GM23338 (cell line): ENCODE measurements around the gene COL6A1. TPM values are rescaled to one million over a fixed set of nuclear protein-coding genes. Genes with fewer than 3 reads are reported as not detected.

Experiments
- ATAC-seq: fragments of 200-7000 bp; cut with Tn5 transposase; 3 replicates; pipeline ENCODE4 v1.9.1; 2020
- DNase-seq: peaks from one replicate; pipeline ENCODE4 v3.0.0-alpha.2; 2015; ENCODE audit warnings: low spot score
- H2AFZ ChIP-seq: fragments of 200-600 bp; sonication (generic); 2 replicates; pipeline ENCODE4 v1.8.0; 2016; ENCODE audit warnings: antibody characterized with exemption, mild to moderate bottlenecking, moderate library complexity
- H3F3A ChIP-seq: fragments of 200-600 bp; sonication (generic); replicated peaks from 2 replicates; pipeline ENCODE4 v1.8.0; 2017; ENCODE audit warnings: antibody characterized with exemption, mixed run types, low read depth
- H3K27ac ChIP-seq: fragments of 200-600 bp; sonication (generic); 2 replicates; pipeline ENCODE4 v1.6.1; 2016; ENCODE audit warnings: low read depth
- H3K27me3 ChIP-seq: fragments of 200-600 bp; sonication (generic); 2 replicates; pipeline ENCODE4 v1.8.0; 2016; ENCODE audit warnings: mild to moderate bottlenecking, mixed run types, moderate library complexity; ENCODE audit not compliant: insufficient read depth
- H3K36me3 ChIP-seq: fragments of 200-600 bp; sonication (generic); 2 replicates; pipeline ENCODE4 v1.8.0; 2016; ENCODE audit warnings: mild to moderate bottlenecking; ENCODE audit not compliant: insufficient read depth
- H3K4me1 ChIP-seq: fragments of 200-600 bp; sonication (generic); 2 replicates; pipeline ENCODE4 v1.8.0; 2016; ENCODE audit warnings: mild to moderate bottlenecking, moderate library complexity; ENCODE audit not compliant: insufficient read depth
- H3K4me2 ChIP-seq: fragments of 200-600 bp; sonication (generic); 2 replicates; pipeline ENCODE4 v1.7.1; 2017; ENCODE audit warnings: mixed run types
- H3K4me3 ChIP-seq: fragments of 200-600 bp; sonication (generic); 2 replicates; pipeline ENCODE4 v1.6.1; 2016; ENCODE audit warnings: mixed run types
- H3K79me2 ChIP-seq: fragments of 200-600 bp; sonication (generic); replicated peaks from 2 replicates; pipeline ENCODE4 v1.8.0; 2017; ENCODE audit warnings: mild to moderate bottlenecking; ENCODE audit not compliant: insufficient read depth
- H3K9me2 ChIP-seq: fragments of 200-600 bp; sonication (generic); 2 replicates; pipeline ENCODE4 v1.8.0; 2017; ENCODE audit not compliant: insufficient read depth
- H4K20me1 ChIP-seq: fragments of 200-600 bp; sonication (generic); replicated peaks from 2 replicates; pipeline ENCODE4 v1.8.0; 2017; ENCODE audit warnings: mild to moderate bottlenecking; ENCODE audit not compliant: insufficient read depth
- H3K27ac Mint-ChIP-seq: 2 replicates; pipeline ENCODE4 v1.8.0; 2020; ENCODE audit warnings: inconsistent platforms, mild to moderate bottlenecking, moderate library complexity, mixed read lengths
- H3K27me3 Mint-ChIP-seq: 3 replicates; pipeline ENCODE4 v1.8.0; 2022; ENCODE audit warnings: low read depth, mild to moderate bottlenecking, moderate library complexity, mixed read lengths, inconsistent platforms; ENCODE audit not compliant: insufficient read depth, poor library complexity
- H3K36me3 Mint-ChIP-seq: 3 replicates; pipeline ENCODE4 v1.8.0; 2021; ENCODE audit warnings: low read depth, mild to moderate bottlenecking, inconsistent platforms, moderate library complexity, mixed read lengths
- H3K4me1 Mint-ChIP-seq: 3 replicates; pipeline ENCODE4 v1.8.0; 2020; ENCODE audit warnings: mild to moderate bottlenecking, inconsistent platforms, mixed read lengths
- H3K4me3 Mint-ChIP-seq: 3 replicates; pipeline ENCODE4 v1.8.0; 2021; ENCODE audit warnings: moderate library complexity, mild to moderate bottlenecking, inconsistent platforms, mixed read lengths
- H3K9me3 Mint-ChIP-seq: 3 replicates; pipeline ENCODE4 v1.8.0; 2020; ENCODE audit warnings: moderate library complexity, mild to moderate bottlenecking, inconsistent platforms, mixed read lengths
- CREB1 ChIP-seq: fragments of 250-450 bp; sonication (Bioruptor Pico); IDR thresholded peaks from 2 replicates; pipeline ENCODE4 v1.5.0; 2020; ENCODE audit warnings: low read depth, mild to moderate bottlenecking, moderate library complexity
- EZH2 ChIP-seq: fragments of 200-600 bp; sonication (generic); IDR thresholded peaks from one replicate; pipeline ENCODE4 v1.8.0; 2017; ENCODE audit warnings: antibody characterized with exemption, mild to moderate bottlenecking, low read depth; ENCODE audit not compliant: unreplicated experiment
- EZH2phosphoT487 ChIP-seq: fragments of 200-600 bp; sonication (generic); IDR thresholded peaks from one replicate; pipeline ENCODE4 v1.8.1; 2018; ENCODE audit warnings: antibody characterized with exemption; ENCODE audit not compliant: unreplicated experiment
- JUNB ChIP-seq: IDR thresholded peaks from one replicate; pipeline ENCODE4 v1.6.1; 2016; ENCODE audit warnings: antibody characterized with exemption; ENCODE audit not compliant: unreplicated experiment
- NANOG ChIP-seq: IDR thresholded peaks from 2 replicates; pipeline ENCODE4 v1.6.1; 2016; ENCODE audit warnings: antibody characterized with exemption, borderline replicate concordance
- POLR2AphosphoS5 ChIP-seq: IDR thresholded peaks from 2 replicates; pipeline ENCODE4 v1.6.1; 2016; ENCODE audit warnings: antibody characterized with exemption, low read depth
- STAT1 ChIP-seq: IDR thresholded peaks from one replicate; pipeline ENCODE4 v1.6.1; 2016; ENCODE audit warnings: antibody characterized with exemption; ENCODE audit not compliant: unreplicated experiment
- ZNF114 ChIP-seq: fragments of 250-450 bp; sonication (Bioruptor Pico); IDR thresholded peaks from 2 replicates; pipeline ENCODE4 v1.5.0; 2020; ENCODE audit warnings: mild to moderate bottlenecking, moderate library complexity
- ZNF331 ChIP-seq: fragments of 250-450 bp; sonication (Bioruptor Pico); IDR thresholded peaks from 2 replicates; pipeline ENCODE4 v1.5.0; 2020; ENCODE audit warnings: low read depth, mild to moderate bottlenecking, moderate library complexity
- polyA plus RNA-seq: library from polyadenylated mRNA; unstranded; fragments of >200 nt; fragmentation: Nextera tagmentation; extraction: Ambion mirVana; gene quantifications from 2 replicates; pipeline ENCODE4 v1.2.1, GENCODE V29; 2016
- total RNA-seq: library from RNA; depleted of rRNA; stranded (reverse); fragments of >200 nt; shearing (Covaris generic); gene quantifications from 2 replicates; pipeline ENCODE4 v1.2.3, GENCODE V29; 2014
- TF ChIP-seq, protein P1 (sequence below): IDR thresholded peaks from one replicate; pipeline ENCODE4 v1.6.1; 2018; ENCODE audit warnings: antibody characterized with exemption; ENCODE audit not compliant: unreplicated experiment
- TF ChIP-seq, protein P2 (sequence below): IDR thresholded peaks from 2 replicates; pipeline ENCODE4 v1.6.1; 2016; ENCODE audit warnings: antibody characterized with exemption
- TF ChIP-seq, protein P3 (sequence below): fragments of 250-450 bp; sonication (Bioruptor Pico); IDR thresholded peaks from 2 replicates; pipeline ENCODE4 v1.5.0; 2020; ENCODE audit warnings: mild to moderate bottlenecking, moderate library complexity
- TF ChIP-seq, protein P4 (sequence below), 2 experiments: fragments of 200-600 bp in 1 of 2; sonication (generic) in 1 of 2; conservative IDR thresholded peaks; 2 replicates each; pipeline versions ENCODE4 v1.5.1 to v1.6.1; 2016 to 2017; ENCODE audit warnings: antibody characterized with exemption in 2 of 2, low read depth in 2 of 2, mild to moderate bottlenecking in 2 of 2, moderate library complexity in 1 of 2

COL6A1 gene
- total and polyA plus RNA-seq, 2 experiments from 2014 or later = 76.0 to 180 TPM

DNA sequence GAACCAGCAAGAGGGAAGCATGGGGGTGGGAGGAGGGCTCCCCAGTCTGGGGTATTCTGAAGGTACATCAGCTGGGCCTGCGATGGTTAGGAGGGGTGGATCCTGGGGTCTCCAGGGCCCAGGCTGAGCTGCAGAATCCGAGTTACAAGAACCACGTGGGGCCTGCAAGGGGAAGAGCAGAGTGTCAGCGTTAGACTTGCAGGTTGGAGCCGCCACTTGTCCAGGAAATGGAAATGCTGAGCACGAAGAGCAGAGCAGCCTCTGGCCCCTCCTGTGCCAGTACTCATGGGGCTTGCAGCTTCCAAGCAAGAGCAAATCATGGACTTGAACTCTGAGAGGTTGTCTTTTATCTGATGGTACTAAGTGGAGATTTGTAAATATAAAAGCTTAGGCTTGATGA, 47.5 kb upstream of the COL6A1 start:
- Histone ChIP-seq H3K36me3 (no peaks in the 10 kb centered on the region), H3F3A (no peaks in the 10 kb centered on the region), H3K79me2 (no peaks in the 10 kb centered on the region), H3K27me3 (no peaks in the 10 kb centered on the region), H3K4me1 (no peaks in the 10 kb centered on the region), H3K27ac (no peak overlapping the region), H3K9me2 (no peaks in the 10 kb centered on the region), H3K4me2 (no peak overlapping the region), H2AFZ (no peak overlapping the region), H4K20me1 (no peaks in the 10 kb centered on the region), H3K4me3 (no peak overlapping the region)
- Mint-ChIP-seq H3K4me1 (no peaks in the 10 kb centered on the region; the same call in 2 of the 3 replicates), H3K36me3 (peaks cover 17% of the 10 kb centered on the region), H3K27me3 (peaks cover 8% of the 10 kb centered on the region), H3K4me3 (no peak overlapping the region), H3K9me3 (peaks cover 40% of the 10 kb centered on the region), H3K27ac (no peak overlapping the region)
- ATAC-seq (no peak), DNase-seq (no peak)
- TF ChIP-seq, protein P1, sequence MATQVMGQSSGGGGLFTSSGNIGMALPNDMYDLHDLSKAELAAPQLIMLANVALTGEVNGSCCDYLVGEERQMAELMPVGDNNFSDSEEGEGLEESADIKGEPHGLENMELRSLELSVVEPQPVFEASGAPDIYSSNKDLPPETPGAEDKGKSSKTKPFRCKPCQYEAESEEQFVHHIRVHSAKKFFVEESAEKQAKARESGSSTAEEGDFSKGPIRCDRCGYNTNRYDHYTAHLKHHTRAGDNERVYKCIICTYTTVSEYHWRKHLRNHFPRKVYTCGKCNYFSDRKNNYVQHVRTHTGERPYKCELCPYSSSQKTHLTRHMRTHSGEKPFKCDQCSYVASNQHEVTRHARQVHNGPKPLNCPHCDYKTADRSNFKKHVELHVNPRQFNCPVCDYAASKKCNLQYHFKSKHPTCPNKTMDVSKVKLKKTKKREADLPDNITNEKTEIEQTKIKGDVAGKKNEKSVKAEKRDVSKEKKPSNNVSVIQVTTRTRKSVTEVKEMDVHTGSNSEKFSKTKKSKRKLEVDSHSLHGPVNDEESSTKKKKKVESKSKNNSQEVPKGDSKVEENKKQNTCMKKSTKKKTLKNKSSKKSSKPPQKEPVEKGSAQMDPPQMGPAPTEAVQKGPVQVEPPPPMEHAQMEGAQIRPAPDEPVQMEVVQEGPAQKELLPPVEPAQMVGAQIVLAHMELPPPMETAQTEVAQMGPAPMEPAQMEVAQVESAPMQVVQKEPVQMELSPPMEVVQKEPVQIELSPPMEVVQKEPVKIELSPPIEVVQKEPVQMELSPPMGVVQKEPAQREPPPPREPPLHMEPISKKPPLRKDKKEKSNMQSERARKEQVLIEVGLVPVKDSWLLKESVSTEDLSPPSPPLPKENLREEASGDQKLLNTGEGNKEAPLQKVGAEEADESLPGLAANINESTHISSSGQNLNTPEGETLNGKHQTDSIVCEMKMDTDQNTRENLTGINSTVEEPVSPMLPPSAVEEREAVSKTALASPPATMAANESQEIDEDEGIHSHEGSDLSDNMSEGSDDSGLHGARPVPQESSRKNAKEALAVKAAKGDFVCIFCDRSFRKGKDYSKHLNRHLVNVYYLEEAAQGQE = no peak
- no peak for TF ChIP-seq EZH2
- TF ChIP-seq, protein P2, sequence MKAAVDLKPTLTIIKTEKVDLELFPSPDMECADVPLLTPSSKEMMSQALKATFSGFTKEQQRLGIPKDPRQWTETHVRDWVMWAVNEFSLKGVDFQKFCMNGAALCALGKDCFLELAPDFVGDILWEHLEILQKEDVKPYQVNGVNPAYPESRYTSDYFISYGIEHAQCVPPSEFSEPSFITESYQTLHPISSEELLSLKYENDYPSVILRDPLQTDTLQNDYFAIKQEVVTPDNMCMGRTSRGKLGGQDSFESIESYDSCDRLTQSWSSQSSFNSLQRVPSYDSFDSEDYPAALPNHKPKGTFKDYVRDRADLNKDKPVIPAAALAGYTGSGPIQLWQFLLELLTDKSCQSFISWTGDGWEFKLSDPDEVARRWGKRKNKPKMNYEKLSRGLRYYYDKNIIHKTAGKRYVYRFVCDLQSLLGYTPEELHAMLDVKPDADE = no peak
- no peak for TF ChIP-seq STAT1
- TF ChIP-seq POLR2AphosphoS5 = no peak
- no peak for TF ChIP-seq CREB1 (CRISPR knock-in tag)
- no peak for TF ChIP-seq ZNF114 (CRISPR knock-in tag)
- no peak for TF ChIP-seq EZH2phosphoT487
- TF ChIP-seq, protein P3, sequence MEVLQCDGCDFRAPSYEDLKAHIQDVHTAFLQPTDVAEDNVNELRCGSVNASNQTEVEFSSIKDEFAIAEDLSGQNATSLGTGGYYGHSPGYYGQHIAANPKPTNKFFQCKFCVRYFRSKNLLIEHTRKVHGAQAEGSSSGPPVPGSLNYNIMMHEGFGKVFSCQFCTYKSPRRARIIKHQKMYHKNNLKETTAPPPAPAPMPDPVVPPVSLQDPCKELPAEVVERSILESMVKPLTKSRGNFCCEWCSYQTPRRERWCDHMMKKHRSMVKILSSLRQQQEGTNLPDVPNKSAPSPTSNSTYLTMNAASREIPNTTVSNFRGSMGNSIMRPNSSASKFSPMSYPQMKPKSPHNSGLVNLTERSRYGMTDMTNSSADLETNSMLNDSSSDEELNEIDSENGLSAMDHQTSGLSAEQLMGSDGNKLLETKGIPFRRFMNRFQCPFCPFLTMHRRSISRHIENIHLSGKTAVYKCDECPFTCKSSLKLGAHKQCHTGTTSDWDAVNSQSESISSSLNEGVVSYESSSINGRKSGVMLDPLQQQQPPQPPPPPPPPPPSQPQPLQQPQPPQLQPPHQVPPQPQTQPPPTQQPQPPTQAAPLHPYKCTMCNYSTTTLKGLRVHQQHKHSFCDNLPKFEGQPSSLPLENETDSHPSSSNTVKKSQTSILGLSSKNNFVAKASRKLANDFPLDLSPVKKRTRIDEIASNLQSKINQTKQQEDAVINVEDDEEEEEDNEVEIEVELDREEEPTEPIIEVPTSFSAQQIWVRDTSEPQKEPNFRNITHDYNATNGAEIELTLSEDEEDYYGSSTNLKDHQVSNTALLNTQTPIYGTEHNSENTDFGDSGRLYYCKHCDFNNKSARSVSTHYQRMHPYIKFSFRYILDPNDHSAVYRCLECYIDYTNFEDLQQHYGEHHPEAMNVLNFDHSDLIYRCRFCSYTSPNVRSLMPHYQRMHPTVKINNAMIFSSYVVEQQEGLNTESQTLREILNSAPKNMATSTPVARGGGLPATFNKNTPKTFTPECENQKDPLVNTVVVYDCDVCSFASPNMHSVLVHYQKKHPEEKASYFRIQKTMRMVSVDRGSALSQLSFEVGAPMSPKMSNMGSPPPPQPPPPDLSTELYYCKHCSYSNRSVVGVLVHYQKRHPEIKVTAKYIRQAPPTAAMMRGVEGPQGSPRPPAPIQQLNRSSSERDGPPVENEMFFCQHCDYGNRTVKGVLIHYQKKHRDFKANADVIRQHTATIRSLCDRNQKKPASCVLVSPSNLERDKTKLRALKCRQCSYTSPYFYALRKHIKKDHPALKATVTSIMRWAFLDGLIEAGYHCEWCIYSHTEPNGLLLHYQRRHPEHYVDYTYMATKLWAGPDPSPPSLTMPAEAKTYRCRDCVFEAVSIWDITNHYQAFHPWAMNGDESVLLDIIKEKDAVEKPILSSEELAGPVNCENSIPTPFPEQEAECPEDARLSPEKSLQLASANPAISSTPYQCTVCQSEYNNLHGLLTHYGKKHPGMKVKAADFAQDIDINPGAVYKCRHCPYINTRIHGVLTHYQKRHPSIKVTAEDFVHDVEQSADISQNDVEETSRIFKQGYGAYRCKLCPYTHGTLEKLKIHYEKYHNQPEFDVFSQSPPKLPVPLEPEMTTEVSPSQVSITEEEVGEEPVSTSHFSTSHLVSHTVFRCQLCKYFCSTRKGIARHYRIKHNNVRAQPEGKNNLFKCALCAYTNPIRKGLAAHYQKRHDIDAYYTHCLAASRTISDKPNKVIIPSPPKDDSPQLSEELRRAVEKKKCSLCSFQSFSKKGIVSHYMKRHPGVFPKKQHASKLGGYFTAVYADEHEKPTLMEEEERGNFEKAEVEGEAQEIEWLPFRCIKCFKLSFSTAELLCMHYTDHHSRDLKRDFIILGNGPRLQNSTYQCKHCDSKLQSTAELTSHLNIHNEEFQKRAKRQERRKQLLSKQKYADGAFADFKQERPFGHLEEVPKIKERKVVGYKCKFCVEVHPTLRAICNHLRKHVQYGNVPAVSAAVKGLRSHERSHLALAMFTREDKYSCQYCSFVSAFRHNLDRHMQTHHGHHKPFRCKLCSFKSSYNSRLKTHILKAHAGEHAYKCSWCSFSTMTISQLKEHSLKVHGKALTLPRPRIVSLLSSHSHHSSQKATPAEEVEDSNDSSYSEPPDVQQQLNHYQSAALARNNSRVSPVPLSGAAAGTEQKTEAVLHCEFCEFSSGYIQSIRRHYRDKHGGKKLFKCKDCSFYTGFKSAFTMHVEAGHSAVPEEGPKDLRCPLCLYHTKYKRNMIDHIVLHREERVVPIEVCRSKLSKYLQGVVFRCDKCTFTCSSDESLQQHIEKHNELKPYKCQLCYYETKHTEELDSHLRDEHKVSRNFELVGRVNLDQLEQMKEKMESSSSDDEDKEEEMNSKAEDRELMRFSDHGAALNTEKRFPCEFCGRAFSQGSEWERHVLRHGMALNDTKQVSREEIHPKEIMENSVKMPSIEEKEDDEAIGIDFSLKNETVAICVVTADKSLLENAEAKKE (CRISPR knock-in tag) = no peak
- no peak for TF ChIP-seq JUNB
- TF ChIP-seq NANOG = no peak
- TF ChIP-seq ZNF331 = no peak
- TF ChIP-seq, protein P4, sequence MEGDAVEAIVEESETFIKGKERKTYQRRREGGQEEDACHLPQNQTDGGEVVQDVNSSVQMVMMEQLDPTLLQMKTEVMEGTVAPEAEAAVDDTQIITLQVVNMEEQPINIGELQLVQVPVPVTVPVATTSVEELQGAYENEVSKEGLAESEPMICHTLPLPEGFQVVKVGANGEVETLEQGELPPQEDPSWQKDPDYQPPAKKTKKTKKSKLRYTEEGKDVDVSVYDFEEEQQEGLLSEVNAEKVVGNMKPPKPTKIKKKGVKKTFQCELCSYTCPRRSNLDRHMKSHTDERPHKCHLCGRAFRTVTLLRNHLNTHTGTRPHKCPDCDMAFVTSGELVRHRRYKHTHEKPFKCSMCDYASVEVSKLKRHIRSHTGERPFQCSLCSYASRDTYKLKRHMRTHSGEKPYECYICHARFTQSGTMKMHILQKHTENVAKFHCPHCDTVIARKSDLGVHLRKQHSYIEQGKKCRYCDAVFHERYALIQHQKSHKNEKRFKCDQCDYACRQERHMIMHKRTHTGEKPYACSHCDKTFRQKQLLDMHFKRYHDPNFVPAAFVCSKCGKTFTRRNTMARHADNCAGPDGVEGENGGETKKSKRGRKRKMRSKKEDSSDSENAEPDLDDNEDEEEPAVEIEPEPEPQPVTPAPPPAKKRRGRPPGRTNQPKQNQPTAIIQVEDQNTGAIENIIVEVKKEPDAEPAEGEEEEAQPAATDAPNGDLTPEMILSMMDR (conservative IDR thresholded peaks at IDR 0.05; ENCODE audit: low read depth in 2 of 2) = no peak
